Measurements from ENCODE around the gene RNASE13.

The RNASE13 gene

DNA sequence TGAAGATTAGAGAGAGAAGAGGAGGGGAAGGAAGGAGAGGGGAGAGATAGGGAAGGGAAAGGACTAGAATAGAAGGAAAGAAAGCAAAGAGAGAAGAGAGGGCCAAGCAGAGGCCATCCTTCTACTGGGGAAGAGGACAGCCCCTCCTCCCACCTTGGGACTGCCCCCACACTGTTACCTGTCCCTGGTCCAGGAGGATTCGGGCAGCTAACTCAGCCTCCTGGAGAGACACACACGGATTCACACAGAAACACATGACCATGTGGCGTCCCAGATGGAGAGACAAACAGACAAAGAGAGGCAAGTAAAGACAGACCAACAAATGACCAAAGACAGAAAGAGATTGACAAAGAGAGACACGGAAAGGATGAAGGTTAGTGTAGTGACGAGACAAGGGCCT, 11.9 kb downstream of the RNASE13 start (continued):
- TF ChIP-seq CSRNP3 (CRISPR knock-in tag; IDR thresholded peaks at IDR 0.05): no peak
- no peak for TF ChIP-seq ESRRG (CRISPR knock-in tag; IDR thresholded peaks at IDR 0.05)
- TF ChIP-seq CREB5 (CRISPR knock-in tag; IDR thresholded peaks at IDR 0.05; ENCODE audit: low read depth): no peak
- TF ChIP-seq TOX (CRISPR knock-in tag; IDR thresholded peaks at IDR 0.05; ENCODE audit: borderline replicate concordance): no peak
- no peak for TF ChIP-seq ZNF70 (CRISPR knock-in tag; IDR thresholded peaks at IDR 0.05)
- TF ChIP-seq, protein P1, sequence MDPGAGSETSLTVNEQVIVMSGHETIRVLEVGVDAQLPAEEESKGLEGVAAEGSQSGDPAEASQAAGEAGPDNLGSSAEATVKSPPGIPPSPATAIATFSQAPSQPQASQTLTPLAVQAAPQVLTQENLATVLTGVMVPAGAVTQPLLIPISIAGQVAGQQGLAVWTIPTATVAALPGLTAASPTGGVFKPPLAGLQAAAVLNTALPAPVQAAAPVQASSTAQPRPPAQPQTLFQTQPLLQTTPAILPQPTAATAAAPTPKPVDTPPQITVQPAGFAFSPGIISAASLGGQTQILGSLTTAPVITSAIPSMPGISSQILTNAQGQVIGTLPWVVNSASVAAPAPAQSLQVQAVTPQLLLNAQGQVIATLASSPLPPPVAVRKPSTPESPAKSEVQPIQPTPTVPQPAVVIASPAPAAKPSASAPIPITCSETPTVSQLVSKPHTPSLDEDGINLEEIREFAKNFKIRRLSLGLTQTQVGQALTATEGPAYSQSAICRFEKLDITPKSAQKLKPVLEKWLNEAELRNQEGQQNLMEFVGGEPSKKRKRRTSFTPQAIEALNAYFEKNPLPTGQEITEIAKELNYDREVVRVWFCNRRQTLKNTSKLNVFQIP (CRISPR knock-in tag; IDR thresholded peaks at IDR 0.05; ENCODE audit: borderline replicate concordance, low read depth): no peak
- TF ChIP-seq SNAI2 (CRISPR knock-in tag; IDR thresholded peaks at IDR 0.05): no peak

DNA sequence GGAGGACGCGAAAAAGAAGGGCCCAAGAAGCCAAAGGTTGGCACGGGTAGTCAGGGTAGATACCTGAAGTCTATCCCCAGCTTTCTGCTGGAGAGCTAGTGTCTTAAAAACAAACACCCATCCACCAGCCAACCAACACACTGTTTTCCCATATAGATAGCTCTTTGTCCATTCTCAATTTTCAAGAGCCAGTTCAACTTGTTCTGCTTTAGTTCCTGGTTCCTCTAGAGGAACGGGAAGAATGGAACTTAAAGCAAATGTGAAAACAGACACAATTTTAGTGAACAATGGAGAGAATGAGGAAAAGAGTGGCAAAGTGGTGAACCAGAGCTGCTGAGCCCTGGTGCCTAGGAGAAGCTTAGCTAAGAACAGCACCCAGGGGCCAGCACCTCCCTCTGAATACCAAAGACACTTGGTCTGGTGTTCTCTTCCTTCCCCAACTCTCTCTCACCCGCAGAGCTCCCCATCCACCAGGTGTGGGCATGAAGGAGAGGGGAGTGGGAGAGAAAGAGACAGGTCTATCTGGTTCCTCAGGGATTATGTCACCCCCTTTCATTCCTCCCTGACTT, 13.5 kb downstream of the RNASE13 start:
- no peak for ATAC-seq
- TF ChIP-seq TCF4 (CRISPR knock-in tag; IDR thresholded peaks at IDR 0.05; ENCODE audit: borderline replicate concordance): no peak
- no peak for TF ChIP-seq RARB (CRISPR knock-in tag; IDR thresholded peaks at IDR 0.05)
- no peak for TF ChIP-seq CSDC2 (CRISPR knock-in tag; IDR thresholded peaks at IDR 0.05)
- TF ChIP-seq, protein P2, sequence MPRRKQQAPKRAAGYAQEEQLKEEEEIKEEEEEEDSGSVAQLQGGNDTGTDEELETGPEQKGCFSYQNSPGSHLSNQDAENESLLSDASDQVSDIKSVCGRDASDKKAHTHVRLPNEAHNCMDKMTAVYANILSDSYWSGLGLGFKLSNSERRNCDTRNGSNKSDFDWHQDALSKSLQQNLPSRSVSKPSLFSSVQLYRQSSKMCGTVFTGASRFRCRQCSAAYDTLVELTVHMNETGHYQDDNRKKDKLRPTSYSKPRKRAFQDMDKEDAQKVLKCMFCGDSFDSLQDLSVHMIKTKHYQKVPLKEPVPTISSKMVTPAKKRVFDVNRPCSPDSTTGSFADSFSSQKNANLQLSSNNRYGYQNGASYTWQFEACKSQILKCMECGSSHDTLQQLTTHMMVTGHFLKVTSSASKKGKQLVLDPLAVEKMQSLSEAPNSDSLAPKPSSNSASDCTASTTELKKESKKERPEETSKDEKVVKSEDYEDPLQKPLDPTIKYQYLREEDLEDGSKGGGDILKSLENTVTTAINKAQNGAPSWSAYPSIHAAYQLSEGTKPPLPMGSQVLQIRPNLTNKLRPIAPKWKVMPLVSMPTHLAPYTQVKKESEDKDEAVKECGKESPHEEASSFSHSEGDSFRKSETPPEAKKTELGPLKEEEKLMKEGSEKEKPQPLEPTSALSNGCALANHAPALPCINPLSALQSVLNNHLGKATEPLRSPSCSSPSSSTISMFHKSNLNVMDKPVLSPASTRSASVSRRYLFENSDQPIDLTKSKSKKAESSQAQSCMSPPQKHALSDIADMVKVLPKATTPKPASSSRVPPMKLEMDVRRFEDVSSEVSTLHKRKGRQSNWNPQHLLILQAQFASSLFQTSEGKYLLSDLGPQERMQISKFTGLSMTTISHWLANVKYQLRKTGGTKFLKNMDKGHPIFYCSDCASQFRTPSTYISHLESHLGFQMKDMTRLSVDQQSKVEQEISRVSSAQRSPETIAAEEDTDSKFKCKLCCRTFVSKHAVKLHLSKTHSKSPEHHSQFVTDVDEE (CRISPR knock-in tag; IDR thresholded peaks at IDR 0.05): no peak
- TF ChIP-seq ISL1 (CRISPR knock-in tag; IDR thresholded peaks at IDR 0.05): no peak
- no peak for TF ChIP-seq BACH2 (CRISPR knock-in tag; IDR thresholded peaks at IDR 0.05; ENCODE audit: borderline replicate concordance)
- no peak for TF ChIP-seq ZNF565 (CRISPR knock-in tag; conservative IDR thresholded peaks at IDR 0.05; ENCODE audit: low read depth)
- no peak for TF ChIP-seq GLIS3 (CRISPR knock-in tag; IDR thresholded peaks at IDR 0.05)
- TF ChIP-seq ZFP30 (CRISPR knock-in tag; IDR thresholded peaks at IDR 0.05): no peak
- TF ChIP-seq CREB5 (CRISPR knock-in tag; IDR thresholded peaks at IDR 0.05; ENCODE audit: low read depth): no peak
- no peak for TF ChIP-seq ZC3H10 (CRISPR knock-in tag; IDR thresholded peaks at IDR 0.05)
- TF ChIP-seq TOX (CRISPR knock-in tag; IDR thresholded peaks at IDR 0.05; ENCODE audit: borderline replicate concordance): no peak
- no peak for TF ChIP-seq CSRNP3 (CRISPR knock-in tag; IDR thresholded peaks at IDR 0.05)
- TF ChIP-seq, protein P3, sequence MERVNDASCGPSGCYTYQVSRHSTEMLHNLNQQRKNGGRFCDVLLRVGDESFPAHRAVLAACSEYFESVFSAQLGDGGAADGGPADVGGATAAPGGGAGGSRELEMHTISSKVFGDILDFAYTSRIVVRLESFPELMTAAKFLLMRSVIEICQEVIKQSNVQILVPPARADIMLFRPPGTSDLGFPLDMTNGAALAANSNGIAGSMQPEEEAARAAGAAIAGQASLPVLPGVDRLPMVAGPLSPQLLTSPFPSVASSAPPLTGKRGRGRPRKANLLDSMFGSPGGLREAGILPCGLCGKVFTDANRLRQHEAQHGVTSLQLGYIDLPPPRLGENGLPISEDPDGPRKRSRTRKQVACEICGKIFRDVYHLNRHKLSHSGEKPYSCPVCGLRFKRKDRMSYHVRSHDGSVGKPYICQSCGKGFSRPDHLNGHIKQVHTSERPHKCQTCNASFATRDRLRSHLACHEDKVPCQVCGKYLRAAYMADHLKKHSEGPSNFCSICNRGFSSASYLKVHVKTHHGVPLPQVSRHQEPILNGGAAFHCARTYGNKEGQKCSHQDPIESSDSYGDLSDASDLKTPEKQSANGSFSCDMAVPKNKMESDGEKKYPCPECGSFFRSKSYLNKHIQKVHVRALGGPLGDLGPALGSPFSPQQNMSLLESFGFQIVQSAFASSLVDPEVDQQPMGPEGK (CRISPR knock-in tag; IDR thresholded peaks at IDR 0.05; ENCODE audit: borderline replicate concordance): no peak
- TF ChIP-seq OSR1 (CRISPR knock-in tag; IDR thresholded peaks at IDR 0.05): no peak
- no peak for TF ChIP-seq ZNF70 (CRISPR knock-in tag; IDR thresholded peaks at IDR 0.05)
- no peak for TF ChIP-seq ESRRG (CRISPR knock-in tag; IDR thresholded peaks at IDR 0.05)

Data from SK-N-SH treated with all-trans-retinoic acid at 6 μM for 48 hours (cell line).